Panc1 (cell line): ENCODE measurements around the gene ZC3H8.

ENCODE experiments used
- POLR2AphosphoS5 ChIP-seq: IDR thresholded peaks from 2 replicates; pipeline ENCODE4 v1.6.1; 2012; ENCODE audit warnings: mild to moderate bottlenecking, low read depth, low read length, moderate library complexity
- SIN3A ChIP-seq: IDR thresholded peaks from 2 replicates; pipeline ENCODE4 v1.6.1; 2012; ENCODE audit warnings: low read depth, mild to moderate bottlenecking, low read length, moderate library complexity, borderline replicate concordance; ENCODE audit not compliant: insufficient read depth
- TCF7L2 ChIP-seq: IDR thresholded peaks from 2 replicates; pipeline ENCODE4 v1.6.1; 2011; ENCODE audit warnings: mild to moderate bottlenecking, low read depth, low read length, inconsistent platforms
- TF ChIP-seq, protein P1 (sequence below): fragments of 450-650 bp; IDR thresholded peaks from 2 replicates; pipeline ENCODE4 v1.5.1; 2017; ENCODE audit warnings: mild to moderate bottlenecking
- TF ChIP-seq, protein P2 (sequence below), 2 experiments: IDR thresholded peaks; 2 replicates each; pipeline ENCODE4 v1.6.1; 2011 to 2012; ENCODE audit warnings: low read depth in 2 of 2, control low read depth in 1 of 2, low read length in 1 of 2, mild to moderate bottlenecking in 1 of 2, moderate library complexity in 1 of 2; ENCODE audit not compliant: insufficient read depth in 1 of 2

DNA sequence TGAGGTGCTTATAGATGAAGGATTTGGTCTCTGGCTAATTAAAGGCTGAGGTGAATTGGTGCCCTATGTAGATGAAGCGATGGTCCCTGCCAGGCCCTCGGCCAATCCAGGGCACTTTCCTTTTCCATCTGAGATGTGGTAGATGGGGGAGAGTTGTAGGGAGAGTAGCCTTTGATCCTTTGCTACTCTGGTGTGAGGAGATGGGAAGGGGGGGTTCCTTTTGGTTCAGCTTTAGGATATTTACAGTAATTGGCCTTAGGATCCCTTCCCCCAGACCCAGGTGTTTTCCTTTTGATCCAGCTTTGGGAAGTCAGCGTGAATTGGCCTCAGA, 5.4 kb upstream of the ZC3H8 start:
- TF ChIP-seq, protein P1, sequence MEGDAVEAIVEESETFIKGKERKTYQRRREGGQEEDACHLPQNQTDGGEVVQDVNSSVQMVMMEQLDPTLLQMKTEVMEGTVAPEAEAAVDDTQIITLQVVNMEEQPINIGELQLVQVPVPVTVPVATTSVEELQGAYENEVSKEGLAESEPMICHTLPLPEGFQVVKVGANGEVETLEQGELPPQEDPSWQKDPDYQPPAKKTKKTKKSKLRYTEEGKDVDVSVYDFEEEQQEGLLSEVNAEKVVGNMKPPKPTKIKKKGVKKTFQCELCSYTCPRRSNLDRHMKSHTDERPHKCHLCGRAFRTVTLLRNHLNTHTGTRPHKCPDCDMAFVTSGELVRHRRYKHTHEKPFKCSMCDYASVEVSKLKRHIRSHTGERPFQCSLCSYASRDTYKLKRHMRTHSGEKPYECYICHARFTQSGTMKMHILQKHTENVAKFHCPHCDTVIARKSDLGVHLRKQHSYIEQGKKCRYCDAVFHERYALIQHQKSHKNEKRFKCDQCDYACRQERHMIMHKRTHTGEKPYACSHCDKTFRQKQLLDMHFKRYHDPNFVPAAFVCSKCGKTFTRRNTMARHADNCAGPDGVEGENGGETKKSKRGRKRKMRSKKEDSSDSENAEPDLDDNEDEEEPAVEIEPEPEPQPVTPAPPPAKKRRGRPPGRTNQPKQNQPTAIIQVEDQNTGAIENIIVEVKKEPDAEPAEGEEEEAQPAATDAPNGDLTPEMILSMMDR = no peak
- TF ChIP-seq, protein P2, sequence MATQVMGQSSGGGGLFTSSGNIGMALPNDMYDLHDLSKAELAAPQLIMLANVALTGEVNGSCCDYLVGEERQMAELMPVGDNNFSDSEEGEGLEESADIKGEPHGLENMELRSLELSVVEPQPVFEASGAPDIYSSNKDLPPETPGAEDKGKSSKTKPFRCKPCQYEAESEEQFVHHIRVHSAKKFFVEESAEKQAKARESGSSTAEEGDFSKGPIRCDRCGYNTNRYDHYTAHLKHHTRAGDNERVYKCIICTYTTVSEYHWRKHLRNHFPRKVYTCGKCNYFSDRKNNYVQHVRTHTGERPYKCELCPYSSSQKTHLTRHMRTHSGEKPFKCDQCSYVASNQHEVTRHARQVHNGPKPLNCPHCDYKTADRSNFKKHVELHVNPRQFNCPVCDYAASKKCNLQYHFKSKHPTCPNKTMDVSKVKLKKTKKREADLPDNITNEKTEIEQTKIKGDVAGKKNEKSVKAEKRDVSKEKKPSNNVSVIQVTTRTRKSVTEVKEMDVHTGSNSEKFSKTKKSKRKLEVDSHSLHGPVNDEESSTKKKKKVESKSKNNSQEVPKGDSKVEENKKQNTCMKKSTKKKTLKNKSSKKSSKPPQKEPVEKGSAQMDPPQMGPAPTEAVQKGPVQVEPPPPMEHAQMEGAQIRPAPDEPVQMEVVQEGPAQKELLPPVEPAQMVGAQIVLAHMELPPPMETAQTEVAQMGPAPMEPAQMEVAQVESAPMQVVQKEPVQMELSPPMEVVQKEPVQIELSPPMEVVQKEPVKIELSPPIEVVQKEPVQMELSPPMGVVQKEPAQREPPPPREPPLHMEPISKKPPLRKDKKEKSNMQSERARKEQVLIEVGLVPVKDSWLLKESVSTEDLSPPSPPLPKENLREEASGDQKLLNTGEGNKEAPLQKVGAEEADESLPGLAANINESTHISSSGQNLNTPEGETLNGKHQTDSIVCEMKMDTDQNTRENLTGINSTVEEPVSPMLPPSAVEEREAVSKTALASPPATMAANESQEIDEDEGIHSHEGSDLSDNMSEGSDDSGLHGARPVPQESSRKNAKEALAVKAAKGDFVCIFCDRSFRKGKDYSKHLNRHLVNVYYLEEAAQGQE (IDR thresholded peaks at IDR 0.05; ENCODE audit: insufficient read depth in 1 of 2, low read depth in 2 of 2, low read length in 1 of 2) = no peak
- no peak for TF ChIP-seq POLR2AphosphoS5
- TF ChIP-seq TCF7L2 = no peak
- TF ChIP-seq SIN3A = no peak
